HUES6 (cell line): Measurements from ENCODE around the gene EXOC5.
A peak's percentile ranks its signal among the peaks of the same experiment; 100 is the strongest.

ENCODE experiments used
- H3K27ac ChIP-seq: 2 replicates; pipeline ENCODE4 v1.7.0; 2013; ENCODE audit warnings: low read depth, mild to moderate bottlenecking, low read length, inconsistent platforms
- H3K27me3 ChIP-seq: 2 replicates; pipeline ENCODE4 v1.6.1; 2013; ENCODE audit warnings: low read length; ENCODE audit not compliant: control insufficient read depth, insufficient read depth
- H3K36me3 ChIP-seq: 2 replicates; pipeline ENCODE4 v1.6.1; 2013; ENCODE audit warnings: low read length; ENCODE audit not compliant: control insufficient read depth, insufficient read depth
- H3K4me1 ChIP-seq: 2 replicates; pipeline ENCODE4 v1.6.1; 2013; ENCODE audit warnings: low read length; ENCODE audit not compliant: control insufficient read depth, insufficient read depth
- H3K4me3 ChIP-seq: 2 replicates; pipeline ENCODE4 v1.5.1; 2013; ENCODE audit warnings: low read depth, low read length
- H3K9ac ChIP-seq: one replicate; pipeline ENCODE4 v1.6.1; 2013; ENCODE audit warnings: mild to moderate bottlenecking, low read length
- H3K9me3 ChIP-seq: 2 replicates; pipeline ENCODE4 v1.6.1; 2013; ENCODE audit warnings: low read depth, low read length; ENCODE audit not compliant: control insufficient read depth, insufficient read depth

The EXOC5 gene, protein sequence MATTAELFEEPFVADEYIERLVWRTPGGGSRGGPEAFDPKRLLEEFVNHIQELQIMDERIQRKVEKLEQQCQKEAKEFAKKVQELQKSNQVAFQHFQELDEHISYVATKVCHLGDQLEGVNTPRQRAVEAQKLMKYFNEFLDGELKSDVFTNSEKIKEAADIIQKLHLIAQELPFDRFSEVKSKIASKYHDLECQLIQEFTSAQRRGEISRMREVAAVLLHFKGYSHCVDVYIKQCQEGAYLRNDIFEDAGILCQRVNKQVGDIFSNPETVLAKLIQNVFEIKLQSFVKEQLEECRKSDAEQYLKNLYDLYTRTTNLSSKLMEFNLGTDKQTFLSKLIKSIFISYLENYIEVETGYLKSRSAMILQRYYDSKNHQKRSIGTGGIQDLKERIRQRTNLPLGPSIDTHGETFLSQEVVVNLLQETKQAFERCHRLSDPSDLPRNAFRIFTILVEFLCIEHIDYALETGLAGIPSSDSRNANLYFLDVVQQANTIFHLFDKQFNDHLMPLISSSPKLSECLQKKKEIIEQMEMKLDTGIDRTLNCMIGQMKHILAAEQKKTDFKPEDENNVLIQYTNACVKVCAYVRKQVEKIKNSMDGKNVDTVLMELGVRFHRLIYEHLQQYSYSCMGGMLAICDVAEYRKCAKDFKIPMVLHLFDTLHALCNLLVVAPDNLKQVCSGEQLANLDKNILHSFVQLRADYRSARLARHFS

DNA sequence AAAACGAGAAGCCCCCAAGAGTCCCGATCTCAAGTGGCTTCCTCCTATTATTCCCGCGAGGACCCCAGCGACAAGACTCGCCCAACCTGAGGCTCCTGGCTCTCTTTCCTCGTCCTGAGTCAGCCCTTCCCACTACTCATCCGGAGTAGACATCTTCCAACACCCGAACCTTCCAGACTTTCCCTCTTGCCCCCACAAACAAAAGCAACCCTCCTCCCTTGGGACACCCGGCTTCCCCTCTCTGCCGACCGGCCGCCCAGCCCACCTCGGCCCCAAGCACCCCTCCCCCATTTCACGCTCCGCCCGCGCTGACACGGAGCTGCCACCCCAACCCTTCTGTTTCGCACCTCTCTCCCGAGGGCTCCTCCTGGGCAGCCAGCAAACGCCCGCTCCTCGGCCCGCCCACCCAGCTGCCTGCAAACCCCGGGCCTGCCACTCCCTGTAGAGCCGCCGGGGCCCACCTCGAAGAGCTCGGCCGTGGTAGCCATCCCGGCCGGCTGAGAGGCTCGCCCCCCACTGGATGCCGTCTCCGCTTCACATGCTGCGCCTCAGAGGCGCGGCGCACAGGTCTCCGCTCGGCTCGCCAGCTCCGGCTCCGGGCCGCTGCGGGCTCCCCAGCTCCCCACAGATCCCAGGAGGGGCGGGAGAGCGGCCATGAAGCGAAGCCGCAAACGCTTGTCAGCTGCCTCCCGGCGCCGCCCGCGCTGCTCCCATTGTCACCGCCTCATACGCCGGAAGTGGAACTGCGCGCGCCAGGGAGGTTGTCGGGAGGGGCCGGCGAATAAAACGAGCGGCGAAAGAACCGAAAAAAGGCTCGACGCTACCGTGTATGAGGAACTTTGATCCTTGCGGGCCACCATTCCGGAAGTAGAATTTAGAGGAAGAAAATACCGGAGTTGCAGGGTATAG, at the start of gene EXOC5, which contains the start of gene AP5M1:
EXOC5 (minus strand) TSS at position 745 of the 909 bp plus-strand sequence; CDS start at position 488, 257 bp downstream.
AP5M1 (plus strand) TSS at position 811 of the 909 bp plus-strand sequence. CDS start 344 bp downstream, outside the sequence.
- Histone ChIP-seq H3K9me3 (no peaks in the 10 kb centered on the region), H3K27ac (peak within 1 kb of the TSS; percentile 82), H3K27me3 (no peaks in the 10 kb centered on the region)

DNA sequence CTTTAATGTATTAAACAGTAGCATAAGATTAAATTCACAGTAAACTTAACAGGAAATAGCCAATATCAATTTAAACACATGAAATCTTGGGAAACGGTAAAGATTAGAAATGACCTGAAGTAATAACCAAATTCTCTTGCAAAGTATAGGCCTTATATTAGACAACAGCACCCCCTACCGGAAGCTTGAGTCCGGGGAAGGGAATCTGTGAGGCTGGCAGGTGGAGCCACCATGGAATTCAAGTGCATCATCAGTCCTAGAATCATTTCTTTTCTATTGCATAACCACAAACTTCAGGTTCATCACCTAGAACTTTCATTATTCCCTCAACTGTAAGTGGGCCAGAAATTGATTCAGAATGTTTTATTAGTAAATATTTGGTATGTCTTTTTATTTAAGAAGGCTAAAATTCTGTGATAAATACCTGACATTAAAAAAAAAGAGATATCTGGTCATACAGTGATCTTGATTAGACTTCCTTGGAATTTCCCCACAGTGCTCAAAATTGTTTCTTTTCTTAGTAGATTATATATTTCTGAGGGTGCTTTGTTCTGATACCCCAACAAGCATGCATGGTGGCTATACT, 48.6 kb upstream of the EXOC5 start:
- H3K4me3 ChIP-seq = no peak overlapping the region
- no peak overlapping the region for H3K9ac ChIP-seq
- no peaks in the 10 kb centered on the region; the same call in 1 of the 2 replicates for H3K9me3 ChIP-seq
- no peak overlapping the region for H3K27ac ChIP-seq
- no peaks in the 10 kb centered on the region for H3K36me3 ChIP-seq
- H3K27me3 ChIP-seq = no peaks in the 10 kb centered on the region
- H3K4me1 ChIP-seq = no peaks in the 10 kb centered on the region

More for the DNA sequence above, at the start of gene EXOC5, which contains the start of gene AP5M1:
- Histone ChIP-seq H3K9ac (peak within 1 kb of the TSS; percentile 96), H3K4me3 (peak within 1 kb of the TSS; percentile 98), H3K4me1 (peaks cover 22% of the 10 kb centered on the region; the same call in 1 of the 2 replicates), H3K36me3 (peaks cover 5% of the 10 kb centered on the region)

DNA sequence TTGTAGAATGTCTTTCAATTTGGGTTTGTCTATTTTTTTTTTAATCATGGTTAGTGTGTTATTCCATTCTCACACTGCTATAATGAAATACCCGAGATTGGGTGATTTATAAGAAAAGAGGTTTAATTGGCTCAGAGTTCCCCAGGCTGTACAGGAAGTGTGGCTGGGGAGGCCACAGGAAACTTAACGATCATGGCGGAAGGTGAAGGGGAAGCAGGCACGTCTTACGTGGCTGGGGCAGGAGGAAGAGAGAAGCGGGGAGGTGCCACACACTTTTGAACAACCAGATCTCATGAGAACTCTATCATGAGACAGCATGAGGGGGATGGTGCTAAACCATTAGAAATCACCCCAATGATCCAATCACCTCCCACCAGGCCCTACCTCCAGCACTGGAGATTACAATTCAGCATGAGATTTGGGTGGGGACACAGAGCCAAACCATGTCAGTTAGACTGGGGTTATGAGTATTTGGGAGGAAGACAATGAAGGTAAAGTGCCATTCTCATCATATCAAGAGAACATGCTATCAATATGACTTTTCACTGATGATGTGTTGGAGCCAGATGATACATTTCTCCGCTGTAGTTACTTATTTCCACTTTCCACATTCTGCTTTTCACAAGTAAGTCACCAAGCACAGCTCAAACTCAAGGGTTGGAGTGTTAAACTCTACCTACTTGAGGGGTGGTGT, 45.8 kb upstream of the EXOC5 start:
- H3K27me3 ChIP-seq = no peaks in the 10 kb centered on the region
- no peak overlapping the region for H3K4me3 ChIP-seq
- no peak overlapping the region for H3K27ac ChIP-seq
- H3K9me3 ChIP-seq = no peaks in the 10 kb centered on the region; the same call in 1 of the 2 replicates
- H3K9ac ChIP-seq = no peak overlapping the region
- no peaks in the 10 kb centered on the region for H3K4me1 ChIP-seq
- no peaks in the 10 kb centered on the region for H3K36me3 ChIP-seq

DNA sequence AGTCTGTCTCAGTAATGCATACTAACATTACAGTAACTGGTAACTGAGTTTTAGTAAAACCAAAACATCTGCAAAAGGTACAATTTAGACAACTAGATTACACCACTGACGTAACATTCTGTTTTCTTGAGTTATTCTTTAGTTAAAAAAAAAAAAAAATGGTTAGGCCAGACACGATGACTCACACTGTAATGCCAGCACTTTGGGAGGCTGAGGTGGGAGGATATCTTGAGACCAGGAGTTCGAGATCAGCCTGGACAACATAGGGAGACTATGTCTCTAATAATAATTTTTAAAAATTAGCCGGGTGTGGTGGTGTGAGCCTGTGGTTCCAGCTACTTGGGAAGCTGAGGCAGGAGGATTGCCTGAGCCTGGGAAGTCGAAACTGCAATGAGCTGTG, 34.2 kb upstream of the EXOC5 start:
- no peaks in the 10 kb centered on the region for H3K27me3 ChIP-seq
- H3K27ac ChIP-seq = no peak overlapping the region
- H3K4me3 ChIP-seq = no peak overlapping the region
- H3K9ac ChIP-seq = no peak overlapping the region
- no peaks in the 10 kb centered on the region for H3K36me3 ChIP-seq
- peaks cover 8% of the 10 kb centered on the region for H3K4me1 ChIP-seq
- no peaks in the 10 kb centered on the region for H3K9me3 ChIP-seq

DNA sequence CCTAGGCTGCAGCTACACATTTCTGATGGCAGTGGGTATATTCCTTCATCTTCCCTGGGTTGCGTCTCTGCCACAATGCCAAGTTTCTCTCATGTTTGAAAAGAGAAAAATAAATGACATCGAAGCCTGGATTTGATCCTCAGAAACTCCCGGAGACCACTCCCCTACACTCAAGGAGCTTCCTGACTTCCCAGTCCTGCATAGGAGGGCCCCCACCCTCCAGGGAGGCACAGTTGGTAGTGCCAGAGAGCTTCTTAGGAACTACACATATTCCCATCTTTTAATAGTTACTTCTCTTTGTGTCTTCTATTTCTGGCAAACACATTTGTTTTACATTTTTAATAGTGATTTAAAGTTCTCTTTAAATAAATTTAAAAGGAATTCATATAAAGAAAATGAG, 30.8 kb upstream of the EXOC5 start:
- Histone ChIP-seq H3K4me1 (no peaks in the 10 kb centered on the region), H3K27ac (no peak overlapping the region), H3K9me3 (no peaks in the 10 kb centered on the region), H3K27me3 (no peaks in the 10 kb centered on the region), H3K4me3 (no peak overlapping the region), H3K36me3 (no peaks in the 10 kb centered on the region), H3K9ac (no peak overlapping the region)

DNA sequence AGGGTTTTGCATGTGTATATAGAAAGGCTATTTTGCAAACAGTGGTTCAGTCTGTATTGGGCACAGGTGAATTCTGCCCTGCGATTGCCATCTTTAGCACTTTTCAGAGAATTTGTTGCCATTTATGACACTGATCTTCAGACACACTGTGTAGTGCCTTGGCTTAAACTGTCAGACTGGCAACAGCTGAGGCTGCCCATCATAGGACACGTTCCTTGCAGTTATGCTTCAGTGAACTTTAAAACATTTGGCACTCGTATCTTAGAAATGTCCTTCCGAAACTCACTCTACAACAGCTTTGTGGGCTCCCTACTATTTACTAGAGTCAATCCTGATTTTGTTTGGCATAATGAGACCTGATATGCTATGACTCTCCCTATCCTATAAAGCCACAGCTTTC, 29.1 kb upstream of the EXOC5 start:
- H3K27ac ChIP-seq = no peak overlapping the region
- H3K4me1 ChIP-seq = 0 out of 2 replicates have a peak, but pooled peaks cover 2% of the 10 kb centered on the region
- no peaks in the 10 kb centered on the region for H3K36me3 ChIP-seq
- no peaks in the 10 kb centered on the region for H3K27me3 ChIP-seq
- no peak overlapping the region for H3K4me3 ChIP-seq
- no peak overlapping the region for H3K9ac ChIP-seq
- H3K9me3 ChIP-seq = no peaks in the 10 kb centered on the region

DNA sequence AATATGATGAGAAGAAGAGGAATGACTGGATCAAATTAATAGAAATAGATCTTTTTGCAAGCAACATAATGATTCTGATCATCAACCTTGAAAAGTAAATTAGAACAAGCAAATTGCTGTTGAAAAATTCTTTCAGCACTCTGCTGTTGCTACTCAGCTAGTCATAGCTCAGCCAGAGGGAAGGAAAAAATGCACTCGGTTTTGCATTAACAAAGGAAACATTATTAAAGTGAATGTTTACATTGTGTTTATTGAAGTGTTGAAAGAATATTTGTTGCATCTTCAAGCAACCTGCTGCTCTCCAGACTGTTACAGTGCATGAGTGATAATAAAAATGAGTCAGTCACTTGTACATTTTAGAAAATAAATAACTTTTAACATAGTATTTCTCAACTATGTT, 26.5 kb upstream of the EXOC5 start:
- peaks cover 13% of the 10 kb centered on the region; the same call in 1 of the 2 replicates for H3K4me1 ChIP-seq
- no peak overlapping the region for H3K4me3 ChIP-seq
- peaks cover 6% of the 10 kb centered on the region for H3K36me3 ChIP-seq
- H3K9ac ChIP-seq = no peak overlapping the region
- H3K9me3 ChIP-seq = no peaks in the 10 kb centered on the region
- H3K27me3 ChIP-seq = no peaks in the 10 kb centered on the region
- H3K27ac ChIP-seq = no peak overlapping the region

DNA sequence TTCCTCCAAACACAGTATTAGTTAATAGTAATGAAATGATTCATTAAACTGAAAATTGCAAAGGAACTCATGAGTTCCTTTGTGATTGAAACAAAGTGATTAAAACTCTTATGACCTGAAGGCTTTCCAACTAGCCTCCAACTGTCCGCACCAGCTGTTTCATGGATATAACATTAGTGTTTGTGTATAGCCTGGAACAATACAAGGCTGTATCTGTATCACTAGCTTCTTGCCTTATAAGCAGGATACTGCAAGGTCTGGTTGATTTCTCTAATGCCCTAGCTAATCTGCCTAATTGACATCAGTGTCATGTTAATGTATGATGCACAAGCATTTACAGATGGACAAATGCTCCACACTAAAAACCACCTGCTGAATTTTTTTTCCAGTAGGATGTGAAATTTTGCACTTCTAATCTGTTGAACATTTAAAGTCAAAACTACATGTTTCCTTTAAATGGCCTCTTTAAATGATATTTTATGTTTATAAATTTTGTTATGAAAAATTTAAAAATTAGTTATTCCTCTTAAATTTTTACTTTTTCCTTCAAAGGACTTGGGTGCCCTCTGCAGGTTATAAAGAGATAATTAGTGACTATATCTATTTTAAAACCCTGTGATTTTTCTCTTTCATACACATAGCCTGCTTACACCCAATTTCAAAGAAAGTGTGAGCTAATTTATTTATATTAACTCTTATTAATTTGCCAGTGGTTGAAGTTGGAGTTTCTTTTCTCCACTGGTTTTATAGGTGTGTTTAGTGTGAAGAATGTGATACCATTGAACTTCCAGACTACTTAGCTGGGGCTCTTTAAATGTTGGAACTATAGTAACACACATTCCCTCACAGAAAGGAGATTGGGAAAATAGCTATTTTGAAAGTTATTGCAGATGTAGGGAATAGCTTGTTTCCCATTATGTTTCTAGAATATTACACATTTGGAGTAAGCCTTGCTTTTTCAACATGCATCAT, 25.4 kb upstream of the EXOC5 start:
- Histone ChIP-seq H3K9me3 (no peaks in the 10 kb centered on the region), H3K4me3 (no peak overlapping the region), H3K4me1 (peaks cover 13% of the 10 kb centered on the region; the same call in 1 of the 2 replicates), H3K27ac (no peak overlapping the region), H3K36me3 (peaks cover 13% of the 10 kb centered on the region), H3K27me3 (no peaks in the 10 kb centered on the region), H3K9ac (no peak overlapping the region)
